Stimulated activated CD4-positive, alpha-beta T cell treated with anti-CD3 and anti-CD28 coated beads, TNF-alpha, amount 100 ng/mL, for 4 hours (primary cell): ENCODE data around the gene IVD.

Experiments used
- DNase-seq, 3 experiments: peaks; one replicate each; pipeline ENCODE4 v3.0.0-alpha.2; 2020; ENCODE audit warnings: low read depth in 3 of 3

IVD gene

GRCh38 chr15:40458495-40459371 lies 53.1 kb downstream of the IVD start:
- DNase-seq: no peak

DNA sequence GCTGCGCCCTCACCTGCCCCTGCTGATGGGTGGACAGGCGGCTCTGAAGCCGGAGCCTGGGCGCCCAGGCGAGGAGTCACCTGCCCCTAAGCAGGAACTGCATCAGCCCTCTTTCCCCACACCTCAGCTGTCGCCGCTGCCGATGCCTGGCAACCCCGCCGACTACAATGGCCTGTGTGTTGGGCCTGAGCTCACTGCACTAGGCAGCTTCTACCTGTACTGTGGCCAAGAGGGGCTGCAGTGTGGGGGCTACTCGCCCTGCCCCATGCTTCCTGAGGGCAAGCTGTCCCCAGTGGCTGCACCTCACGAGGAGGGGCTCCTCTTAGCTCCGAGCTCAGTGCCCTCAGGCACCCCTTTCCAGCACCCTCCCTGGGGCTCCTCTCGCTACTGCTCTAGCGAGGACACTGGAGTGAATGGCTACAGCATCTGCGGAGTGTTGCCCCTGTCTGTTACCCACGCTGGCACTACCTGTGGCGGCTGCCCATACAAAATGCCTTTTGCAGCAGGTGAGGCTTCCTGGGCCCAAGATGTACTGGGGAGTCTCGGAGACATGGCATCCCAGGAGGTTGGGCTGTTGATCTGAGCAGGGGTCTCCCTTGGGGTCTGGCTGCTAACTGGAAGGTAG lies 53.9 kb downstream of the IVD start:
- DNase-seq: no peak

GRCh38 chr15:40460404-40460803 lies 54.8 kb downstream of the IVD start:
- no peak for DNase-seq

GRCh38 chr15:40461958-40462357 lies 56.4 kb downstream of the IVD start:
- no peak for DNase-seq

DNA sequence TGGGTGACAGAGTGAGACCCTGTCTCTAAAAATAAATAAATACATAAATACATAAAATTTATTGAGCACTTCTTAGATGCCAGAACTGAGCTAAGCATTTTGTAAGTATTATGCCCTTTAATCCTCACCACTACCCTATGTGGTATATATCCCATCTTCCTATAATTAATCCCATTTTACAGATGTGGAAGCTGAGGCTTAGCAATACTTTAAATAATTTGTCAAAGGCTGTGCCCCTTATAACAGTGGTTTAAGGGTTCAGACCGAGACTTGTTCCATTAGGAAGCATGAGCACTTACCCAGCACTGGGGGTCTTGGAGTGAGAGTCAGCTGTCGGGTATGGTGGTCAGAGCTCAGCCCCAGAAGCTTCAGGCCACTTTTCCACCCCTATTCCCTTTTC lies 57.7 kb downstream of the IVD start:
- no peak for DNase-seq

DNA sequence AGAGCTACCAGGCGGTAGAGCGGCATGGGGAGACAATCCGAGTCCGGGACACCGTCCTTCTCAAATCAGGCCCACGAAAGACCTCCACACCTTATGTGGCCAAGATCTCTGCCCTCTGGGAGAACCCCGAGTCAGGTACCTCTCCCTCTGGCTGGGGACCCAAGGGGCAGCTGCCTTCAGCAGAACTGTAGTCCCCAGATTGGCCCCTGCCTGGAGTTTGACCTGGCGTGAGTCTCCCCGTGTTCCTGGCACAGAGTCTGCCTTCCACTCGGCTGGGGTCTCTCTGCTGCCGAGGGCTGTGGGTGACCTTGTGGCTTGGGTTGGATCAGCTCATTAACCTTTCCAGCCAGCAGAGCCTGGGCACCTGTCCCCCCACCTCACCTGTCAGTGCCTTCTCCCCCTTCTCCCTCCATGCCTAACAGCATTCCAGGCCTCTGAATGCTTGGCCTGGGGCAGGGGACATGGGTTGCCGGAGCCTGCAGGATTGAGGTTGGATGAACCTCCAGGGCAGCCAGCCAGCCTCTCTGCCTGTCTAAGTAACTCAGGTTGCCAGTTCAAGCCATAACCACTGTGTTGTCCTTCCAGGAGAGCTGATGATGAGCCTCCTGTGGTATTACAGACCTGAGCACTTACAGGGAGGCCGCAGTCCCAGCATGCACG lies 58.4 kb downstream of the IVD start:
- DNase-seq: no peak

DNA sequence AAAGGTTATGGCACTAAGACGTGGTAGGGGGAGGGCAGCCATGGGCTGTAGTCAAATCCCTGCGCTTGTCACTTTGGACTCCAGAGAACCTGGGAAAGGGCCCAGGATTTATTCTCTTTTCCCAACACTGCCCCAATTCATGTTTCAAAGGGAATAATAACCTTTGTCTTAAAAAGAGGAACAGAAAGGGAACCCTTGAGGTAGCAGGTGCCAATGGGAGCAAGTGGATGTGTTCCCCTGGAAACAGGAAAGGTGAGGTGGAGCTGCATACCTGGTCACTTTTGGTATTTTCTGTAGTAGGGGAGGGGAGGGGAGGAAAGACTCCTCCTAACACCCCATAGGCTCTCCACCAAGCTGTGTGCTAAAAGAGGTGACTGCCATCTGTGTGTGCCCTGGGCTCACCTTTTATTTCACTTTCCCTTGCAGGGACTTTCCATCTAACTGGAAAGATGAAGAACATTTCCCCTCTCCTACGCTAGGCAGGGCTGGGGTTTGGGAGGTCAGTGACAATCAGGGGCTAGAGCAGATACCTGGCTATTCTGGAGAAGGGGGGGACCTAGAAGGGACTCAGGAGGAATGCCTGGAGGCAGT lies 59.1 kb downstream of the IVD start:
- no peak for DNase-seq

DNA sequence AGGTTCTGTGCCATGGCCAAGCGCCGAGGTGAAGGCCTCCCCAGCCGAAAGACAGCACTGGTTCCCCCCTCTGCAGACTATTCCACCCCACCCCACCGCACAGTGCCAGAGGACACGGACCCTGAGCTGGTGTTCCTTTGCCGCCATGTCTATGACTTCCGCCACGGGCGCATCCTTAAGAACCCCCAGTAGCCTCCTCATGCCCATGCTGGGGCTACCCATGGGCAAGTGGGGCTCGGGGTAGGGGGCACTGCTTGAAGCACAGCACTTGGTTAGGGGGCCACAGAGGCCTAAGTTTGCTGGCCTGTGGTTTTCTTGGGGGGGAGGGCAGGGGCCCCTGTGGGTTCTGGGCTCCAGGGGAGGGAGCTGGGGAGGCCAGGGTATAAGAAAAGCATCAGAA lies 60.3 kb downstream of the IVD start:
- DNase-seq: no peak

DNA sequence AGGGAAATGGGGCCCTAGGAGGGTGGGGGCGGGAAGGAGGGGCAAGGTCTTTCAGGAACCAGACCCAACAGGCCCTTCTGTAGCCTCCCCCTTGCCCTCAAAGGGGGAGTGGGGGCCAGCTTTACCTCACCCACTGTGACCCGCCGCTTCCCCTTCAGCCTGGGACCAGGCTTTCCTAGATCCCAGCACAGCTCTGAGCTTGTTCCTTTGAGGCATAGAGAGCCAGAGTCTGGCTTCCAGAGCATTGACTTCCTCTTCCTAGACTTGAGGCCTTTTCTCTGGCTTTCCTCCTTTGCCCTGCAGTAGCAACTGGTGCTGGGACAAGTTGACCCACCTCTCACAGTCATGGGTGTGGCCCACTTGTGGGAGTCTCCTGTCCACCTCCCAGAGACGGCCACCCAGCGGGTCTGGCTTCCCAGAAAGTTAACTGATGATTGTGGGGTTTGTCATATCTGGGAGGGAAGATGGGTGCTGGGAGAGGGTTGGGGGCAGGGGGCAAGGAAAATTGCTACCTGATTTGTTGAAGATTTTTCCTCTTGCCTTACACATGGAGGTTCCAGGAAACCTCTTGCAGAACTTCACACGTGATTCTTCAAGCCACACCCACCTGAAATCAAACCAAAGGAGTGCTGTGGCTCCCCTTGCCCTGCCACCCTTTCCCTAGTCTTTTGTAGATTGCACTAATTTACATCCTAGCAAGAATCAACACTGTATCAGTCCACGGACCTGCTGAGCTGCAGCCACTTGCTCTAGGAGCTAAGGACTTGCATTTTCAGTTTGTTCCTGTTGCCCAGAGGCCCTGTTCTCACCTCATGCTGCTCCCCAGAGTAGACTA lies 61.0 kb downstream of the IVD start:
- no peak for DNase-seq

DNA sequence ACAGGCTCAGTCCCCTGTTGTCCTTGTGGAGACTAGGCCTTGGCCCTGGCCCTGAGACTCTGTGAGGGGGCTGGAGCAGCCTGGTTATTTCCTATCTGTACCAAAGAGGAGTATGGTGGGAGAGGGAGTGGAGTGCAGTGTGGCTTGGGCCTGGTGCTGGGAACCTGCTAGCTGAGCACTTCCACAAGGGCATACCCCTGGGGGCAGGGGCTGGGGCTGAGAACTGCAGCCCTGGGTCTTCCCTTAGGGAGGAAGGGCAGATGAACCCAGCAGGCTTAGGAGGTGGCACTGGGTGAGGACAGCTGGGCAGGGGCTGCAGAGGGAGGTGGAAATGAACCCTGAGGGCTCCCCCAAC lies 61.6 kb downstream of the IVD start:
- DNase-seq: no peak

DNA sequence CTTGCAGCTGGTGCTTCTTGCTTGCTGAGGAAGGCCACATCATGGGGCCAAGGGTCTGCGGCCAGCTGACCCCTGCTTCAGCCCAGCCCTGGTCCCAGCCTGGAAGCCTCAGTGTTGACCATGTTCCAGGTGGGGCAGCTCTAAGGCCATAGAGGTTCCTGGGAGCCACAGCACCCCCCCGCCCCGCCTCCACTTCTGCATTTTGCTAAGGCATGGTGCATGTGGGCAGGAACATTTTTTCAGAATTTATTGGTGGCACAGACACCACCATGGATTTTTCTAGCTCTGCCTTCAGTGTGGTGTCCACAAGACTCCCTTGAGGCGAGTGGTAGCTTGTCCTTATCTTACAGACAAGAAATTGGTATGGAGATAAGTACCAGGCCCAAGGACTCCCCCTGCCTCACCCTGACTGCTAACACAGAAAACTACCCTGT lies 63.3 kb downstream of the IVD start:
- no peak for DNase-seq

- DNase-seq: no peak
Measured at GRCh38 chr15:40469776-40470390, 64.3 kb downstream of the IVD start.

DNA sequence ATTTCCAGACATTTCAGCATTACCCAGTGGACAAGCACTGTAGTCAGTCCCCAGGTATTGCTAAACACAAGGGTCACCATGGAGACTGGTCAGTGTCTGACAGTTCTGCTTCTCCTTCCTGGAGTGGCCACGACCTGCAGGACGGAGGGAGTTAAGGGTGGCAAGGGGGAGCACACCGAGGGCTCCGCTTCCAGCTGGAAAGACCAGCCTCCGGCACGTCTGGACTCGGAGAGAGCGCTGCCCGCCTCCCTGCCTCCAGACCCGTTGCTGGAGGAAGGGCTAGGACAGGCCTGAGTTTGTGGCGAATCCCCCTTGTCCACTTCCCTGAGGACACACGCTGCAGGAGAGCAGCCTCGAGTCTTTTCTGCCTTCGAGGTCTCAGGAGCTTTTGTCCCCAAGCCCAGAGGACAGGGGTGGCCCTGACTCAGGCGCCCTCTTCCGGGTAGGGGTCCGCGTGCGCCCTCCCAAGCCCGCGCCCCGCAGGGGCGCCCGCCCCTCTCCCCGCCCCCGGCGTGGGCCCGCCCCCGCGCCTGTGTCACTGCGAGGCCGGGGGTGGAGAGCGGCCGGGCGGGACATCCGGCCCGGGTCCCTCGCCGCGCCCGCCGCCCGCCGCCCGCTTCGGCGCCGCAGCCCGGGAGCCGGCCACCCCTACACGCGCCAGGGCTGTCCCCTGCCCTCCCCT lies 65.0 kb downstream of the IVD start, which contains the start of gene CHST14:
Gene CHST14, plus strand, starts transcription at position 562 of the 682 bp plus-strand sequence. CDS start 230 bp downstream, outside the sequence.
- peak; percentile 39 to 57 (median 39) for DNase-seq
